Smooth muscle cell (in vitro differentiated cells): Measurements from ENCODE around the gene OR1I1. TPM values are rescaled to one million over a fixed set of nuclear protein-coding genes. Genes with fewer than 3 reads are reported as not detected.
"Not testable (repeated sequence)": the region's sequence is repeated elsewhere in the genome, so short reads cannot be mapped to it uniquely, and the experiment has no call there.

Experiments
- DNase-seq: peaks from one replicate; lab custom pipeline; 2025; ENCODE audit not compliant: unreplicated experiment; lab: John Stamatoyannopoulos, UW
- H2AFZ ChIP-seq: fragments of 200-600 bp; sonication (generic); 2 replicates; pipeline ENCODE4 v1.6.0; 2016; ENCODE audit warnings: antibody characterized with exemption, low read depth, mild to moderate bottlenecking
- H3F3A ChIP-seq: fragments of 200-600 bp; sonication (generic); 2 replicates; pipeline ENCODE4 v1.6.0; 2017; ENCODE audit warnings: antibody characterized with exemption, low read depth
- H3K27ac ChIP-seq: fragments of 200-600 bp; sonication (generic); 2 replicates; pipeline ENCODE4 v1.5.1; 2016; ENCODE audit warnings: low read depth, mild to moderate bottlenecking
- H3K27me3 ChIP-seq: fragments of 200-600 bp; sonication (generic); 2 replicates; pipeline ENCODE4 v1.6.1; 2016; ENCODE audit warnings: low read depth, mild to moderate bottlenecking
- H3K36me3 ChIP-seq: fragments of 200-600 bp; sonication (generic); 2 replicates; pipeline ENCODE4 v1.5.1; 2016; ENCODE audit warnings: low read depth
- H3K4me1 ChIP-seq: fragments of 200-600 bp; sonication (generic); 2 replicates; pipeline ENCODE4 v1.5.1; 2016; ENCODE audit warnings: low read depth
- H3K4me2 ChIP-seq: fragments of 200-600 bp; sonication (generic); 2 replicates; pipeline ENCODE4 v1.6.0; 2016; ENCODE audit warnings: mild to moderate bottlenecking
- H3K4me3 ChIP-seq: fragments of 200-600 bp; sonication (generic); 2 replicates; pipeline ENCODE4 v1.5.1; 2016; ENCODE audit warnings: mild to moderate bottlenecking
- H3K79me2 ChIP-seq: fragments of 200-600 bp; sonication (generic); 2 replicates; pipeline ENCODE4 v1.6.0; 2016; ENCODE audit warnings: low read depth, mild to moderate bottlenecking
- H3K9ac ChIP-seq: fragments of 200-600 bp; sonication (generic); 2 replicates; pipeline ENCODE4 v1.6.0; 2016; ENCODE audit warnings: low read depth
- H3K9me3 ChIP-seq: fragments of 200-600 bp; sonication (generic); replicated peaks from 2 replicates; pipeline ENCODE4 v1.5.1; 2016; ENCODE audit warnings: low read depth
- H4K20me1 ChIP-seq: fragments of 200-600 bp; sonication (generic); 2 replicates; pipeline ENCODE4 v1.6.0; 2016; ENCODE audit warnings: low read depth
- CTCF ChIP-seq: fragments of 200-600 bp; sonication (generic); IDR thresholded peaks from 2 replicates; pipeline ENCODE4 v1.5.1; 2017; ENCODE audit warnings: borderline replicate concordance, mild to moderate bottlenecking, antibody characterized with exemption; ENCODE audit not compliant: insufficient read depth, poor library complexity, severe bottlenecking
- WGBS: methylation state at CpG from one replicate; pipeline ENCODE4 v1.1.7; 2016; ENCODE audit warnings: low lambda C conversion rate; 5-methylcytosine and 5-hydroxymethylcytosine counted together
- polyA plus RNA-seq: library from polyadenylated mRNA; unstranded; fragments of >200 nt; fragmentation: Nextera tagmentation; extraction: Ambion mirVana; gene quantifications from 2 replicates; pipeline ENCODE4 v1.2.1, GENCODE V29; 2016
- total RNA-seq: library from RNA; depleted of rRNA; stranded (reverse); fragments of >200 nt; gene quantifications from 2 replicates; pipeline ENCODE4 v1.2.3, GENCODE V29; 2014

OR1I1 gene
- total and polyA plus RNA-seq, 2 experiments from 2014 or later = not detected

GRCh38 chr19:15087182-15087581 is 5.2 kb downstream of the OR1I1 start:
- WGBS = 82% methylated on average over 11 of the region's 11 CpGs
- no peak overlapping the region for H3K27ac ChIP-seq
- H3K27me3 ChIP-seq = peaks cover 4% of the 10 kb centered on the region
- H3K9me3 ChIP-seq = no peaks in the 10 kb centered on the region
- H3K4me3 ChIP-seq = no peak overlapping the region
- no peaks in the 10 kb centered on the region for H3K4me1 ChIP-seq
- no peak overlapping the region for H3K4me2 ChIP-seq
- no peak for TF ChIP-seq CTCF
- no peaks in the 10 kb centered on the region for H3F3A ChIP-seq
- H3K79me2 ChIP-seq = no peaks in the 10 kb centered on the region
- no peaks in the 10 kb centered on the region for H4K20me1 ChIP-seq
- H3K36me3 ChIP-seq = no peaks in the 10 kb centered on the region
- H3K9ac ChIP-seq = no peak overlapping the region
- H2AFZ ChIP-seq = no peak overlapping the region
- no peak for DNase-seq

GRCh38 chr19:15091918-15092753 is 10.1 kb downstream of the OR1I1 start:
- DNase-seq = no peak
- Histone ChIP-seq H3F3A (no peaks in the 10 kb centered on the region), H4K20me1 (no peaks in the 10 kb centered on the region), H3K9ac (no peak overlapping the region), H3K4me2 (no peak overlapping the region), H3K4me1 (no peaks in the 10 kb centered on the region), H3K27ac (no peak overlapping the region), H3K79me2 (no peaks in the 10 kb centered on the region), H3K4me3 (no peak overlapping the region), H3K9me3 (no peaks in the 10 kb centered on the region), H3K27me3 (no peaks in the 10 kb centered on the region), H3K36me3 (no peaks in the 10 kb centered on the region), H2AFZ (no peak overlapping the region)
- WGBS = 43% methylated on average over 13 of the region's 13 CpGs
- TF ChIP-seq CTCF = peak; percentile 58

- no peaks in the 10 kb centered on the region for H3K9me3 ChIP-seq
- H3K27me3 ChIP-seq = no peaks in the 10 kb centered on the region
- no peaks in the 10 kb centered on the region for H4K20me1 ChIP-seq
- no peak overlapping the region for H3K9ac ChIP-seq
- H3K79me2 ChIP-seq = no peaks in the 10 kb centered on the region
- TF ChIP-seq CTCF = no peak
- no peaks in the 10 kb centered on the region for H3K4me1 ChIP-seq
- no peak overlapping the region for H3K4me3 ChIP-seq
- DNase-seq = no peak
- H3K36me3 ChIP-seq = no peaks in the 10 kb centered on the region
- H2AFZ ChIP-seq = no peak overlapping the region
- 91% methylated on average over 2 of the region's 2 CpGs for WGBS
- H3F3A ChIP-seq = no peaks in the 10 kb centered on the region
- H3K27ac ChIP-seq = no peak overlapping the region
- H3K4me2 ChIP-seq = no peak overlapping the region
Observed at GRCh38 chr19:15093001-15093400, 11.0 kb downstream of the OR1I1 start.

GRCh38 chr19:15096223-15096622 is 14.2 kb downstream of the OR1I1 start:
- Histone ChIP-seq H3K79me2 (no peaks in the 10 kb centered on the region), H2AFZ (no peak overlapping the region), H3K9ac (no peak overlapping the region), H3K9me3 (no peaks in the 10 kb centered on the region), H3K27me3 (no peaks in the 10 kb centered on the region), H3K4me1 (no peaks in the 10 kb centered on the region), H3K4me3 (no peak overlapping the region), H3K4me2 (no peak overlapping the region), H3K36me3 (no peaks in the 10 kb centered on the region), H4K20me1 (no peaks in the 10 kb centered on the region), H3K27ac (no peak overlapping the region), H3F3A (no peaks in the 10 kb centered on the region)
- DNase-seq = no peak
- WGBS = 86% methylated on average over 3 of the region's 3 CpGs
- TF ChIP-seq CTCF = no peak

- not testable (repeated sequence) for H3F3A ChIP-seq, H3K27me3 ChIP-seq, H3K79me2 ChIP-seq, H3K4me1 ChIP-seq, H2AFZ ChIP-seq, H3K36me3 ChIP-seq, H4K20me1 ChIP-seq, DNase-seq, H3K4me3 ChIP-seq, H3K4me2 ChIP-seq, H3K9me3 ChIP-seq
- H3K9ac ChIP-seq = peak overlapping the region; percentile 39
- WGBS = 78% methylated on average over 6 of the region's 6 CpGs
- H3K27ac ChIP-seq = peak overlapping the region; percentile 83
Observed at GRCh38 chr19:15097980-15098379, 16.0 kb downstream of the OR1I1 start.
